ENCODE measurements around the gene DCHS2.

GRCh38 chr4:154464654-154465053, 26.9 kb downstream of the DCHS2 start:
- TF ChIP-seq, protein P1, sequence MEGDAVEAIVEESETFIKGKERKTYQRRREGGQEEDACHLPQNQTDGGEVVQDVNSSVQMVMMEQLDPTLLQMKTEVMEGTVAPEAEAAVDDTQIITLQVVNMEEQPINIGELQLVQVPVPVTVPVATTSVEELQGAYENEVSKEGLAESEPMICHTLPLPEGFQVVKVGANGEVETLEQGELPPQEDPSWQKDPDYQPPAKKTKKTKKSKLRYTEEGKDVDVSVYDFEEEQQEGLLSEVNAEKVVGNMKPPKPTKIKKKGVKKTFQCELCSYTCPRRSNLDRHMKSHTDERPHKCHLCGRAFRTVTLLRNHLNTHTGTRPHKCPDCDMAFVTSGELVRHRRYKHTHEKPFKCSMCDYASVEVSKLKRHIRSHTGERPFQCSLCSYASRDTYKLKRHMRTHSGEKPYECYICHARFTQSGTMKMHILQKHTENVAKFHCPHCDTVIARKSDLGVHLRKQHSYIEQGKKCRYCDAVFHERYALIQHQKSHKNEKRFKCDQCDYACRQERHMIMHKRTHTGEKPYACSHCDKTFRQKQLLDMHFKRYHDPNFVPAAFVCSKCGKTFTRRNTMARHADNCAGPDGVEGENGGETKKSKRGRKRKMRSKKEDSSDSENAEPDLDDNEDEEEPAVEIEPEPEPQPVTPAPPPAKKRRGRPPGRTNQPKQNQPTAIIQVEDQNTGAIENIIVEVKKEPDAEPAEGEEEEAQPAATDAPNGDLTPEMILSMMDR (conservative IDR thresholded peaks at IDR 0.05; ENCODE audit: low read depth in 2 of 2): no peak
- no peak for TF ChIP-seq ETS1 (IDR thresholded peaks at IDR 0.05)
- no peak for TF ChIP-seq JUNB (IDR thresholded peaks at IDR 0.05; ENCODE audit: unreplicated experiment)
- no peak for TF ChIP-seq CREB1 (CRISPR knock-in tag; IDR thresholded peaks at IDR 0.05; ENCODE audit: low read depth)
- TF ChIP-seq EZH2phosphoT487 (IDR thresholded peaks at IDR 0.05; ENCODE audit: unreplicated experiment): no peak
- TF ChIP-seq EZH2 (IDR thresholded peaks at IDR 0.05; ENCODE audit: low read depth, unreplicated experiment): no peak
- no peak for TF ChIP-seq POLR2AphosphoS5 (IDR thresholded peaks at IDR 0.05; ENCODE audit: low read depth)
- no peak for TF ChIP-seq REST (IDR thresholded peaks at IDR 0.05; ENCODE audit: unreplicated experiment)
- TF ChIP-seq ZNF114 (CRISPR knock-in tag; IDR thresholded peaks at IDR 0.05): no peak

Measured in GM23338 (cell line).